Suppressor macrophage treated with lipopolysaccharide for 4 hours (primary cell): ENCODE results near the gene KCNG1.

Experiments used
- DNase-seq: peaks from one replicate; pipeline ENCODE4 v3.0.0-alpha.2; 2020

Gene KCNG1

DNA sequence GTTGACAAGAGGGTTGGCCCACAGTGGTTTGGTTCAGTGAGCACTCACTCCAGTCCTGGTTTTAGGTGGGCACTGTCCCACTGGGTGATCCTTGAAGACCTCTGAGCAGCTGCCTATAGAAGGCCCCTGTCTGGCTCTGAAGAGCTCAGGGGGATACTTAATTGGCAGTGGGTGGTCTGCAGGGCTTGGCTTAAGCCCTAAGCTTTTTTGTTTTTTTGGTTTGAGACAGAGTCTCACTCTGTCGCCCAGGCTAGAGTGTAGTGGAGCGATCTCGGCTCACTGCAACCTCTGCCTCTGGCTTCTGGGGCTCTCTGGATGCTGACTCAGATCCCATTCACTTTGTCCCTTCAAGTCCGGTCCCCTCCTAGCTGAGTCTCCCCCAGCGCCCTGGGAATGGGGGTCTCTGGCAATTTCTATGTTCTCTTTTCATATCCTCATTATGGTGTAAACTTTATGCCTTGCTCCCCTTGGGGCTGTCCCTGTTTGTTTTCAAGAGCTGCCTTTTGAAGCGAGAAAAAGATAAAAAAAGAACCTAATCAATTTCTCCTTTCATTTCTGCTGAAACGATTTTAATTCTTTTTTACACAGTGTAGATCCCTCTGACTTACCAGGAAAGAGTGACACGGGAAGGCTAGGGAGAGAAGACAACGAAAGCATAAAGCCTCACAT is 12.2 kb upstream of the KCNG1 start:
- DNase-seq, result no peak

DNA sequence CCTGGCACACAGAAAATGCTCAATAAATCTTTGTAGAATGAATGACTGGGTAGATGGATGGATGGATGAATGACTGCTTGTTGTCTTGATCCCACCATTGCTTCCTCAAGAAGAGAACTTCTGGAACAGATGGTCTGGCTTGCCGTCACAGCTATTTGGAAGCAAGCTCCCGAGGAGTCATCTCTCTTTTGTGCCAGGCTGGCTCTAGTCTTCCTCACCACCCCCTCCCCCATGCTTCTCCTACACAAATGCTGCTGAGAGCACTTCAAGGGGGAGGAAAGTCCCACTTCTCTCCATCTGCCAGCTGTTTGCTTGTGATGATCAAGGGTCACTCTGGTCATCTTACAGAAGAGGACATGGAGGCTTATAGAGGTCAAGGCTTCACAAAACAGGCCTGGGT is 11.6 kb upstream of the KCNG1 start:
- no peak for DNase-seq

DNA sequence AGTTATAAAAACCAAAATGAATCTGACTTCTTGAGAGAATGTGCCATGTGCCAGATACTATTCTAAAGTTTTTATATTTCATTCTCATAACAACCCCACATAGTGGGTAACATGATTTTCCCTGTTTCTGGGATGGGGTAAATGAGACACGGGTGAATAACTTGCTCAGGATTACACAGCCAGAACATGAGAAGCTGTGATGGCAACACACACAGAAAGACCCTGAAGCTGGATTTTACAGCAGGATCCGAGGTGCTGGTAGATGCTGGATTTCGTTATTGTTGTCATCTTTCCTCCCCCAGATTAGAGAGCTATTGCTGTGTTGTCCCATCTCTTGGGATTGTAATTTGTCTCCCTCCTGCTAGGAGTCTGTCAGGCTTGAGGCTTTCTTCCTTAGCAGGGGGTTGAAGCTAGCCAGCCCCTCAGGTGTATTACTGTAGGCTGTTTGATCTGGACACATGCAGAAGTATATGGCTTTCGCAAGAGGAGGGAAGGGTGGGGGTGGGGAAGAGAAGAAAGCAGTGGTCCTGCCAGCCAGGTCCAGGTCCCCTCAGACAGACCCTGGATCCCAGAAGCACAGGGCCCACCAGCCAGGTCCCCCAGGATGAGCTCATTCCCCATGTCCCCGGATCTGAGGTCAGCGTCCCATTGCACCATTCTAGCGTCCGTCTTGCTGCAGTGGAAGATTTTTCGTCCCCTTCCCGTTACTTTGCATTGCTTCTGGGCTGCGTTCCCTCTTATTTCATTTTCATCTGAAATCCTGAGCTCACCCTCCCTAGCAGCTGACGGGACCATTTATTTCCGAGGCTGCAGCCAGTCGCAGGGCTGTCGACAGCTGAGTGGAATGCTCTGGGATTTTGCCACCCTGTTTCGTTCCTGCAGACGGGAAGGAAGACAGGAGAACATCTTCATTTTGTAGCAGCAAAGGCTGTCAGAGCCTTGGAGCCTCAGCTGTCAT is 7.3 kb upstream of the KCNG1 start:
- DNase-seq, result no peak

DNA sequence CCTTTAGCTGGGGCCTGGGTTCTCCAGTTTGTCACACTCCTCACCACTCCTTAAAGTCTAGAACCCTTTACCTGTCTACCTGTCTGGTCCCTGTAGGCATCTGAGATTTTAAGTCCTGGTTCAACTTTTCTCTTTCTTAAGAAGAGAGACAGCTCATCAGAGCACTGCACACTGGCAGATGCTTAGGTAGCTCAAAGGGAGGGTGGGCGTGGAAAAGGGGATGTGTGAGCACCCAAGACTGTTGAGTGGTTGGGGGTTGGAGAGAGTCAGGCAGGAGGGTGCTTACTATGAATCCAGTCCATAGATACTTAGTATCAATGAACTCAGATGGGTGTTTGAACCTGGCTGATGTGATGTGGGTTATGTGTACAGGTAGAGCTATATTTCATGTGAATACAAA is 6.6 kb upstream of the KCNG1 start:
- no peak for DNase-seq

DNA sequence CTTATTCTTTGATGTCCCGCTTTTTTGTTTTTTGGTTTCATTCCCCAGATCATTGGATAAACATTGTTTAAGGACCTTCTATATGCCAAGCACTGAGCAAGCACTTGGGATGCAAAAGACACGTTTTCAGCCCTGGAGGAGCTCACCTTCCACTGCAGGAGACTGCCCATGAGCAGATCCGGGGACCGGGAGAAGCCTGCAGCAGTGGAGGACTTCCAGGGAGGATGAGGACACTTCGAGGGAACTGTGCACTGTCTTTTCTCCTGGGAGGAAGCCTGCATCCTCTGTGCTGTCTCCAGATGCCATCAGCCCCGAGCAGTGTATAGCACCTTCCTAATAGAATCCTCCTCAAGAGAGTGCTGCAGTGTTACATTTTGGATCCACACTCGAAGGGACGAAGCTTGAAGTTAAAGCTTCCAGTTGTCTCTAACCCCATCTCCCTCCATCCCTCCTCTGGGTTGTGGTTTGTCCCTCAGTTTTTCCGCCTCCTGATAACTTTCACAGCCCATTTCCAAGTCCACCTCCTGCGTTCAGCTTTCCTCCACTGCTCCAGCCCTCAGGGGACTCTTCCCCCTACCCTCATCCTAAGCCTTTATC is 5.8 kb upstream of the KCNG1 start:
- DNase-seq, result no peak

DNA sequence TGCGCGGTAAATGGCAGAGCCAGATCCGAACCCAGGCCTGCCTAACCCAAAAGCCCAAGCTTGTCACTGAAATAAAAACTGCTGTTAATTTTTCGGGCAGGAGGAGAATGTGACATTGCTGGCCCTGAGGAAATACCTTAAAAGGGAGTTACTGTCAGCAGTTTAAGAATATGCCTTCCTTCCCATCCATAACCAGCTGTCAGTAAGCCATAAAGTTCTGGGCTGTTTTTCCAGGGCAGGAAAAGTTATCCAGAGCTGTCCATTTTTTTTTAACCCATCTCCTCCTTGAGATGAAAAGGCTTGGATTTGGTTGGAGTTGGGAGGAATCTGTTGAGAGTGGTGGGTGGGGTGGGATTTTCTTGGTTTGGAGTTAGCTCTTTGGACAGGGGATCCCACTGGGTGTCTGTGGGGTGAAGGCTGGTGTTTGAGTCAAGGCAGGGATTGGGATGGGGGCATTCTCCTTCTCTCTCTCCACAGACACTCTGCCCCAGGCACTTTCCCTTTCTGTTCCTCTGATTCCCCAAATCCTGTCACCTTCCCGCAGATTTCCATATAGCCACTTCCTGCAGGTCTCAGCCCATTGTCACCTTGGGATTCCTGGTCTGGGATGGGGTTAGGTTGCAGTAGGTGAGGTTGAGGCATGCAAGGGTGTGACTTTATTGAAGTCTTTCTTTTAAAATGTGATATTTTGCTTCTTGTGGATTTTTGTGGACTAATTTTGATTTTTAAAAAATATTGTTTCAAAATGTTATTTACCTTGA is 4.3 kb upstream of the KCNG1 start:
- DNase-seq, result no peak

DNA sequence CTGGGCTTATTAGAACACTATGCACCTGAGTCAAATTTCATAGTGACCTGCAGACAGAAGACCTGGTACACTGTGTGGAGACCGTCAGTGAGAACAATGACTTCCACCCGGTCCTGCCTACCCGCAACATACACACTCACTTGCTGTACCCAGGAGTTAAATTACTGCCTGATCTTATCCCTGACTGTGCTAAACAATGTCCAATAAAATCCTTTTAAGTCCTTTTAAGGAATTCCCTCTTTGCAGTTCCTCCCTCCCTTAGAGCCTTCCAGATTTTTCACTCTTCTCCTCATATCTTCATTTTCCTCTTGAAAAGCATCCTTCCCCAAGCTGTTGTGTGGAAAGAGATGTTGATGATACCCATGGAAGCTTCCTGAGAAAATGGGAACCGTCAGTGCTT is 3.4 kb upstream of the KCNG1 start:
- no peak for DNase-seq

DNA sequence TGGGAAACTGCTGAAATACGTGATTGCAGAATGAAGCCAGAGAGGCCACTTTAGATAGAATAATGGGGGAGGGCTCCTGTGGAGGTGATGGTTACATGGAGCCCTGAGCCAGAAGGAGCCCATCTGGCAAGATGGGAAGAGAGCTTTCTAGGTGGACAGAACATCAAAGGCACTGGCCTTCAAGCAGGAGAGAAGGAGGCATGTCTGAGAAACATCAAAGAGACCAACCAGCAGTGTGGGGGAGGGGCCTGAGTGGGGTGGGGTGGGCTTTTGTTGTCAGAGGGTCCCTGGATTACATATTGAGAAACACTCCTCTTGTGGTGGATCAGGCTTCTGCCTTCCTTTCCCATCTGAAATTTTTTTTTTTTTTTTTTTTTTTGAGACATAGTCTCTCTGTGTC is 1.9 kb upstream of the KCNG1 start:
- DNase-seq, result no peak

DNA sequence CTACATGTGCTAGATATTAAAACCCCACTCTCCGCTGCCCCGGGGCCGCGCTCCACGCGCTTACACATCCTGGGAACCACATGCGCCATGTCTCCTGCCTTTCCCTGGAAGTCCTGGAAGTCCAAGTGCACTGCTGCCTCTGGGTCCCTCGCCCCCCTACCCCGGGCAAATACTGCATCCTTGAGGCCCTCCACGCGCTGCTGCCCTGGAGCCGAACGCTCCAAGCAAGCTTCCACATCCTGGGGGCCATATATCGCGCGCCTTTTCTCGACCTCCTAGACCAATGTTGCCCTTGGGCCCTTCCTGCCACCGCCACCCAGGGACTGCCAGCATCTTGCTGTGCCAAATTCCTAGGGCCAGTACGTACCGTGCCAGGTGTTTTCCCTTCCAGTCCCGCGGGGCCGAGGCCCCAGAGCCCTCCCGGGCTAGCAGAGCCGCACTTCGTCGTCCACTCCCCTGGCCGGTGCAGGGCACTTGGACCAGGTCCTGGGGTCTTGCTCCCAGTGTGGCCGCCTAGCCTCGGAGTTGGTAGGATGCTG is 779 bp upstream of the KCNG1 start:
- no peak for DNase-seq

DNA sequence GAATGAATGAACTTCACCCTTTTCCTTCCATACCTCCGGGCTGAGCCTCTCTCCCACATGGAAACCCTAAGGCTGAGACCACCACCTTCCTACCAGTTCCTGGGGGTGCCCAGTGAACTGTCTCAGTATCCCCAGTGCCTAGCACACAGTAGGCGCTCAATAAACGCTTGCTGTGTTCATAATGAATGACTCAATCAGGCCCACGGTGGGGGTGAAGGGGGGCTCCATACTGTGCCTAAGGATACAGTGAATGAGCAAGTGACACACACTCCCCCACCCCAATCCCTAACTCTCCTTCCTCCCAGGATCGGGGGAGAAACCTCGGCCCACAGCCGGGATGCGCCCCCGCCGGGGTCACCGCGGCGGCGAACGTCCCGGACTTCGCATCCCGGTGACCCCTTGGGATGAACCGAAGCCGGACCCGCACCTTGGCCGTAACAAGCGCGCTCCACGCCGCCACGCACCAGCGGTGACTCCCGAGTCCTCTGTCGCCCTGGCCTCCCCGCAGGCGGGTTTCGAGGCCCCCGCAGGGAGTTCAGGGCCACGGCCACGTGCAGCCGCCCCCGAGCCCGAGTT is 592 bp downstream of the KCNG1 start:
- DNase-seq, result no peak

DNA sequence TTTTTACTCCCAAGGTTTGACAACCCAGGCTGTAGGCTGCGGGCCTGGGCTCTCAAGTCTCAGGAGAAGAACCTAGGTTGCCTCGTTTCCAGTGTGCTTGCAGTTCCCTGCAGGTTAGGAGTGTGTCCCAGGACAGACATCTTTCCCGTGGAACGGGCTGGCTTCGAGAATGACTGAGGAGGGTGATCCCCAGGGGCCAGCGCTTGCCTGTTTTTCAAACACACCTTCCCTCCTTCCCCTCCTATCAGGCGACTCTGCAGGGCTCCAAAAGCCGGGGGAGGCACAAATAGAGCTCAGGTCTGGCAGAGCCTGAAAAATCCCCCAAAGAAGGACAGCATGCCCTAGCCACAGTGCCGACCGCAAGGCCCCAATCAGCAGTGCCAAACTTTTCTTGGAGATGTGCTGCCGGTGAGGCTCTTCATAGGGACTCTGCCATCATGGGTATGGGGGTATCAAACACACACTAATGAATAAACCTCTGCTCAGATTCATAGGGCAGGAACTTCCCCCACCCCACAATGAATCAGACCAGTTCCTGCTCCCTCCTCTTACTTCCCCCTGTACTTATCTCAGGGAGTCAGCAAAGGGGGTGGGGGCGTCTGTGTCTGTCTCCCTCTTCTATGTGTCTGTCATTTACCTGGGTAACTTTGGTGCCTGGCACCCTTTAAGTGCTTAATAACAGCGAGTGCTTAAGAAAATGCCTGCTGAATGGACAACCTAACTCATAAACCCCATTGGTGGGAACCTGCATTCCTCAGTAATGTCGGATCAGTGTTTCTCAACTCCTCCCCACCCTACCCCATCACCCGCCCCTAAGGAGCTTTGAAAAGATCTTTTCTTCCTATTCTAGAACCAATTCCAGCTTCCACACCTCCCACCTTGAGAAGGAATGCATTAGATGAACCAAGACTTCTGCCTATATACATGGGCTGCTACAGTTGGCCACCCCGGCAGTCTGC is 1.6 kb downstream of the KCNG1 start:
- DNase-seq, result peak; percentile 13

DNA sequence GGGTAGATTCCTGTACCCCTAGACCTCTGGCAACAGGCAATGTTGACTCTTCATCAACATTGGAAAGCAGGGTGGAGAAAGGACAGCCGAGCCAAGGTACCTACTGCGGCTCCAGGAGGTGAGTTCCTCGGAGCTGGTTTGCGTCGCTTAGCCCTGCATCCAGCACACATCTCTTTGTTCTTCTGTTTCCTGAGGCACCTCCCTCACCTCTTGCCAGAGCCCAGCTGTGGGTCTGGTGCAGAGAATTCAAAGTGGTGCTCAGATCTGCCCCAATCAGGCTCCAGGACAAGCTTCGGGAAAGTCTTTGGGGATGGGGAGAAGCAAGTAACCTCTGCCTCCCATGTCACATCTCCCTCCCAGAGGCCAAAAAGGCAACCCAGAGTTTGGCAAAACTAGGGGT is 2.2 kb downstream of the KCNG1 start:
- DNase-seq, result no peak

DNA sequence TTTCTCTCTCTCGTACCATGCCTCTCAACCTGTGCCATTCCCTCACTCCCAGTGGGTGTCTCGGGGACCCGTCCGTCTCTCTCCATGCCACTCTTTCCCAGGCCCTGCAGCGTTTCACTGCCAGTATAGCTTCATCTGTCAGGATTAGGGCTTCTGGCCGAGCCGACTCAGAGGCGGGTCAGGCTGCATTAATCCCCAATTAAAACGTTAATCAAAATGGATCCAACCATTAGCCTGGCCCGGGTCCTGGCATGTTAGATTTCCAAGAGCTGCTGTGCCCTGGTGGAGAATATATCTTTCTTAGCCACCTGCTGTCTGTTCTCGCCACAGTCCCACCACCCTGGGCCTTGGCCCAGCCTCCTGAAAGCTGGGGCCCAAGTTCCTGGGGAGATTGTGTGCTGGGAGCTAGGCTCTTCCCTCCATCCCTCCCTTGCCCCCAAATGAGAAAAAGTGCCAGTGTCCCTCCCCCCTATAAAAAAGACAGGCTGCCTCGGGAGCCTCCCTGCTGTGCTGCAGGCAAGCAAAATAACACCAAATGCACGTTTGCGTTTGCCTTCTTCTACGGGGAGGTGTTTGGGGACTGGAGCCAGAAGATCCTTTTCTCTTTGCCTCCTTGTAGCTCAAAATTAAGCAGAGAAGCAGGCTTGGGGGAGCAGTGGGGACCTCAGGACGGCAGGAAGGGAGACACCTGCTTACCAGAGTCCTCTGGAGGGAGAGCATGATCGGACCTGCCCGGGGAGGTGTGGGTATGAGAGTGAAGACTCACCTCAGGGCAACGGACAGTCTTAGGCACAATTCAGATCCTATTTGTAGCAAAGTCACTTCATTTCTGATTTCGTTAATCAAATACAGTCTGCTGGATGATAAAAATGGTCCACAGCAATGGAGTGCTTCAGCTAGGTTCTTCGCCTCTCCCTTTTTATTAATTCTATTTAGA is 3.0 kb downstream of the KCNG1 start:
- DNase-seq, result no peak

DNA sequence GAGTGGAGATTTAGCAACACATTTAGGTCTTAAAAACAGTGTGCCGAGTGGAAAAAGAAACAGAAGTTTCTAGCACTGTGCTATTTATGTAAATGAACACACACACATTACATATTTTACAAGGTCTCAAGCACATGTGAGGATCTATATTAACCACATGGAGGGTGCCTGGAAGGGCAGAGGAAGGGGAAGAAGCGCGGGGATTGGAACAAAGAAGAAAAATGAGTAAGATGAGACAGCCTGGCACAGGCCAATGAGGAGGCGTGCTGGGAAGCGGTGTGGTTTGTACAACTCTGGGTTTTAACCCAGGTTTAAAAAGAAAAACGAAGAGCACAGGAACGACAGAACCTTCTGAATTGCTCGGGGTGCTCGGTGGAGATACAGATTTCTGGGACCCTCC is 5.7 kb downstream of the KCNG1 start:
- no peak for DNase-seq

DNA sequence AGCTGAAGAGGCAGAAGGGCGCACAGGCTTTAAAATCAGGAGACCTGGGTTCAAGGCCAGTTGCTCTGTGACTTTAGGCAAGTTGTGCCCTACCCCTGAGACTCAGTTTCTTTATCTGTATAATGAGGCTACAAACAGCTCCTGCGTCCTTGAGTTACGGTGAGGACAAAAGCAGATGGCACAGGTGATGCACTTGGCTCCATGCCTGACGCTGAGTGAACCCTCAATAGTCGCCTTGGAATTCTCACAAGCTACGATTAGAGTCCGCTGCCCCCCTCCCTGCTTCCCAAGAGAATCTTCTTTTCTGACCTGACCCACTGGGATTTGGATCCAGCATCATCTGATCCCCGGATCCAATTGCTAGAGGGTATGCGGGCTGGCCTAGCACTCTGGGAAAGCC is 6.4 kb downstream of the KCNG1 start:
- no peak for DNase-seq

DNA sequence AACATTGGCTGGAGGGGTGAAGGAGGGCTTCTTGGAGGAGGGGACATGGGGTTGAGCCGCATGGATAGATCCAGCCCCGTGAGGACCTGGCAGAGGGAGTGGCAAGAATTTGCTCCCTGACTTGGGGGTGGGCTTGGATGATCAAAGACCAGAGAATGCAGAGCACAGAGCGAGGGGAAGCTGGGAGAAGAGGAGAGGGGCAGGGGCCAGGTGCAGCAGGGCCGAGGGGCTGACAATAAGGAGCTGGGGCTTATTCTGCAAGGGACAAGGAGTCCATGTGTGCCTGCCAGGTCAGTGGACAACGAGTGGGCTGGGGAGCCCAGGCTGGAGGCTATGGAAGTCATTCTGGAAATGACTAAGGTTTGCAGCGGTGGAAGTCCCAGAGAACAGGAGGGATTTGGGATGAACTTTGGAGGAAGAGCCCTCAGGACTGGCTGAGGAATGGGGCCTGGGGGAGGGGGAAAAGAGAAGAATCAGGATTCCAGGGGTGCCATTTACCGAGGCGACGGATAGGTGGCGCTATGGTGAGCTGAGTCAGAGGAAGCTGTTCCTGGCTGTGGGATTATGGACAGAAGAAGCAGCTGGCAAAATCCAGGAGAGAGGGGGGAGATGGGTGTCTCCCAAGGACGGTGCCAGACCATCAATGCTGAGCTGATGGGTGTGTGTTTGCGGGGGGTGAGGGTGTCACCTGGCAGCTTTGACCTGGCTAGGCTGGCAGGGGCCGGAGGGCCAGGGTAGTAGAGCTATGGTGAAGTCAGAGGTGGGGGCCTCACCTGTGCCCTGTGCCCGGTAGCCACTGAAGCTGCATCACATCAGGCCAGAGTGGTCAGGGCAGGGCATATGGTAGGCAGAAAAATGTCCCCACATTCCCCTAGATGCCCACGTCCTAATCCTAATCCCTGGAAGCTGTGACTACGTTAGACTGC is 7.8 kb downstream of the KCNG1 start:
- peak; percentile 50 for DNase-seq

DNA sequence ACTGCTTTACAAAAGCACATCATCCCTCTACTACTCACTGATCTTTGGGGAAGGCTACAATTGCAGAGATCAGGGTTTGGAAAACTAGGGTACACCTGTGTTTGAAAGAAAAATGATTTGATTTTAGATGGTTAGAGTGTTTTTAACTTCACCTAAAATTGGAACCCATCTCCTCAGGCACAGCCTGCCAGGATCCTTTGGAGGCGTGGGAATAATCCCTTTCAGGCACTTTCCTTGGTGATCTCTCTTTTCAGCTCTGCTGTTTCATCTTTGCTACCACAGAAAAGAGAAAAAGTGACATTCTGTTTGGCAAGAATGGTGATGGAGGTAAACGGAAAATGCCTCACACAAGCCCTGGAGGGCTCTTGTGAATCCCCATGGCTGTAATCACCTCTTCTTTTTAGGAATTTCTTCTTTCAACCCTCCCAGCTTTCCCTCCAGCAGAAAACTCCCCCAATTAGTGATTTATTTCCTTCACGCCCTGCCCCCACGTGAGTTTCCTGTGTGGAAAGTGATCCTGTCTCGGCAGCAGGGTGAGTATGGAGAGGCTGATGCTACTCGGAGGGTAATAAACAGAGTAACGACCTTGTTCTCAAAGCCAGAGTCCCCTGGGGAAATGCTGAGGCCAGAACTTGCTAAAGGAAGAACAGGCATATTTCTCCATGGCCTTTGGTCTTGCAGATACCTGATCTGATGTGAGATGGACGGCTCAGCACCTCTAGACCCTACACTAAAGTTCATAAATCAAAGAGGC is 9.2 kb downstream of the KCNG1 start:
- DNase-seq, result no peak

DNA sequence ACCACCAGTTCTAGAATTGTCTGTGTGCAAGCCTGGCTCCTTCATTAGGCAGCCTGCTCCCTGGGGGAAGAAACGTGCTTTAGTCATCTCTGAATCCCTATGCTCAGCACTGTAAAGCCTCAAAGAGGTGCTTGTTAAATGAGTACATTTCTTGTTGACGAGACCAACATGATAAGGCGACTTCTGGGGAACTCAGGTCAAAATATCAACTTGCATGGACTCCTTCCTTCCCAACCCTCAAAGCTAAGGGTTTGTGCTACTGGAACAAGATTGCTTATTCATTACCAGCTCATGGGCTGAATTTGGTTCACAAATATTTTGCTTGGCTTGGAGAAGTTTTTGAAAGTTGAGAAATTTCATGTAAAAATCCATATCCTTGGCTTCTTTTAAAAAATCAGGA is 10.6 kb downstream of the KCNG1 start:
- DNase-seq, result no peak
